22Rv1 (cell line): ENCODE measurements around the gene BIRC6.

Experiments used
- CTCF ChIP-seq: fragments of 450-650 bp; IDR thresholded peaks from 2 replicates; pipeline ENCODE4 v1.5.1; 2017; ENCODE audit warnings: mild to moderate bottlenecking
- ZFX ChIP-seq: fragments of 450-650 bp; IDR thresholded peaks from 2 replicates; pipeline ENCODE4 v1.6.1; 2017; ENCODE audit warnings: antibody characterized with exemption, borderline replicate concordance

GRCh38 chr2:32666704-32667103, 309.9 kb downstream of the BIRC6 start:
- no peak for TF ChIP-seq CTCF
- no peak for TF ChIP-seq ZFX
